ENCODE results near the gene RABL2B.
"Not testable (repeated sequence)": the region's sequence is repeated elsewhere in the genome, so short reads cannot be mapped to it uniquely, and the experiment has no call there.

GRCh38 chr22:50786936-50787335, 3.5 kb upstream of the RABL2B start:
- TF ChIP-seq CTCF, POLR2A (IDR thresholded peaks at IDR 0.05): not testable (repeated sequence)

Data from right lobe of liver (tissue), 4 donors.